Dendritic cell treated with granulocyte-macrophage colony-stimulating factor and Interleukin-4, amounts not matched to agents 40 ng/mL and 50 ng/mL, for 4 days (primary cell): Measurements from ENCODE around the gene REST.
A peak's percentile ranks its signal among the peaks of the same experiment; 100 is the strongest.
"Not testable (repeated sequence)": the region's sequence is repeated elsewhere in the genome, so short reads cannot be mapped to it uniquely, and the experiment has no call there.

Experiments used
- H3K27ac Mint-ChIP-seq: one replicate; pipeline ENCODE4 v1.8.0; 2022; ENCODE audit warnings: mild to moderate bottlenecking, mixed read lengths
- H3K27me3 Mint-ChIP-seq: one replicate; pipeline ENCODE4 v1.8.0; 2022; ENCODE audit warnings: mild to moderate bottlenecking, mixed read lengths
- H3K36me3 Mint-ChIP-seq: one replicate; pipeline ENCODE4 v1.8.0; 2022; ENCODE audit warnings: low read depth, mixed read lengths
- H3K4me1 Mint-ChIP-seq: one replicate; pipeline ENCODE4 v1.8.0; 2022; ENCODE audit warnings: low read depth, mixed read lengths
- H3K4me3 Mint-ChIP-seq: one replicate; pipeline ENCODE4 v1.8.0; 2022; ENCODE audit warnings: mild to moderate bottlenecking, moderate library complexity, mixed read lengths
- H3K9me3 Mint-ChIP-seq: one replicate; pipeline ENCODE4 v1.8.0; 2022; ENCODE audit warnings: mixed read lengths
- intact Hi-C: fragments of 100-400 bp; cut with micrococcal nuclease; formaldehyde crosslinking; loops from one replicate; pipeline ENCODE4 v1.15.0; 2022

The REST gene

GRCh38 chr4:56930638-56931037, 22.9 kb downstream of the REST start:
- H3K27me3 Mint-ChIP-seq: no peaks in the 10 kb centered on the region
- no peaks in the 10 kb centered on the region for H3K4me1 Mint-ChIP-seq
- intact Hi-C loops: no loop called here
- peaks cover 63% of the 10 kb centered on the region for H3K36me3 Mint-ChIP-seq
- no peak overlapping the region for H3K27ac Mint-ChIP-seq
- H3K4me3 Mint-ChIP-seq: no peak overlapping the region
- H3K9me3 Mint-ChIP-seq: no peaks in the 10 kb centered on the region

- no peaks in the 10 kb centered on the region for H3K9me3 Mint-ChIP-seq
- no peaks in the 10 kb centered on the region for H3K27me3 Mint-ChIP-seq
- intact Hi-C loops: no loop called here
- peaks cover 68% of the 10 kb centered on the region for H3K36me3 Mint-ChIP-seq
- no peaks in the 10 kb centered on the region for H3K4me1 Mint-ChIP-seq
- no peak overlapping the region for H3K27ac Mint-ChIP-seq
- H3K4me3 Mint-ChIP-seq: no peak overlapping the region
These were observed 24.2 kb downstream of the REST start for GRCh38 chr4:56931924-56932323.

- Mint-ChIP-seq H3K4me3 (no peak overlapping the region), H3K27ac (no peak overlapping the region), H3K4me1 (no peaks in the 10 kb centered on the region), H3K36me3 (peaks cover 50% of the 10 kb centered on the region), H3K9me3 (no peaks in the 10 kb centered on the region), H3K27me3 (no peaks in the 10 kb centered on the region)
- intact Hi-C loops: no loop called here
These were observed 29.6 kb downstream of the REST start for GRCh38 chr4:56937262-56937661.

- H3K4me3 Mint-ChIP-seq, intact Hi-C loops, H3K4me1 Mint-ChIP-seq, H3K27me3 Mint-ChIP-seq, H3K9me3 Mint-ChIP-seq, H3K27ac Mint-ChIP-seq: not testable (repeated sequence)
- H3K36me3 Mint-ChIP-seq: peaks cover 42% of the 10 kb centered on the region
These were observed 32.1 kb downstream of the REST start for GRCh38 chr4:56939826-56940225.

- intact Hi-C loops: no loop called here
- Mint-ChIP-seq H3K27me3 (no peaks in the 10 kb centered on the region), H3K36me3 (peaks cover 42% of the 10 kb centered on the region), H3K4me3 (no peak overlapping the region), H3K9me3 (no peaks in the 10 kb centered on the region), H3K27ac (no peak overlapping the region), H3K4me1 (no peaks in the 10 kb centered on the region)
These were observed 32.7 kb downstream of the REST start for GRCh38 chr4:56940403-56940802.

GRCh38 chr4:56940971-56941370, 33.3 kb downstream of the REST start:
- Mint-ChIP-seq H3K27me3 (no peaks in the 10 kb centered on the region), H3K4me3 (no peak overlapping the region), H3K27ac (no peak overlapping the region), H3K36me3 (peaks cover 39% of the 10 kb centered on the region), H3K4me1 (no peaks in the 10 kb centered on the region), H3K9me3 (no peaks in the 10 kb centered on the region)
- intact Hi-C loops: no loop called here

GRCh38 chr4:56941403-56941802, 33.7 kb downstream of the REST start:
- Mint-ChIP-seq H3K4me1 (no peaks in the 10 kb centered on the region), H3K4me3 (no peak overlapping the region), H3K9me3 (no peaks in the 10 kb centered on the region), H3K36me3 (peaks cover 35% of the 10 kb centered on the region), H3K27ac (no peak overlapping the region), H3K27me3 (no peaks in the 10 kb centered on the region)
- intact Hi-C loops: no loop called here

- no peak overlapping the region for H3K27ac Mint-ChIP-seq
- no peaks in the 10 kb centered on the region for H3K9me3 Mint-ChIP-seq
- H3K36me3 Mint-ChIP-seq: no peaks in the 10 kb centered on the region
- intact Hi-C loops: no loop called here
- H3K27me3 Mint-ChIP-seq: no peaks in the 10 kb centered on the region
- H3K4me1 Mint-ChIP-seq: peaks cover 12% of the 10 kb centered on the region
- no peak overlapping the region for H3K4me3 Mint-ChIP-seq
These were observed 46.2 kb downstream of the REST start for GRCh38 chr4:56953680-56954520.

- Mint-ChIP-seq H3K4me3 (no peak overlapping the region), H3K27ac (peak overlapping the region; percentile 50), H3K27me3 (no peaks in the 10 kb centered on the region), H3K9me3 (no peaks in the 10 kb centered on the region), H3K36me3 (peaks cover 13% of the 10 kb centered on the region), H3K4me1 (peaks cover 13% of the 10 kb centered on the region)
- intact Hi-C loops: no loop called here
These were observed 50.4 kb downstream of the REST start for GRCh38 chr4:56958111-56958517.

- no peak overlapping the region for H3K4me3 Mint-ChIP-seq
- intact Hi-C loops: no loop called here
- peaks cover 23% of the 10 kb centered on the region for H3K36me3 Mint-ChIP-seq
- no peaks in the 10 kb centered on the region for H3K27me3 Mint-ChIP-seq
- no peak overlapping the region for H3K27ac Mint-ChIP-seq
- H3K9me3 Mint-ChIP-seq: no peaks in the 10 kb centered on the region
- H3K4me1 Mint-ChIP-seq: peaks cover 13% of the 10 kb centered on the region
These were observed 51.4 kb downstream of the REST start for GRCh38 chr4:56959100-56959499.

- H3K27ac Mint-ChIP-seq: no peak overlapping the region
- no peak overlapping the region for H3K4me3 Mint-ChIP-seq
- intact Hi-C loops: no loop called here
- H3K36me3 Mint-ChIP-seq: peaks cover 43% of the 10 kb centered on the region
- no peaks in the 10 kb centered on the region for H3K9me3 Mint-ChIP-seq
- H3K27me3 Mint-ChIP-seq: no peaks in the 10 kb centered on the region
- H3K4me1 Mint-ChIP-seq: peaks cover 13% of the 10 kb centered on the region
These were observed 53.4 kb downstream of the REST start for GRCh38 chr4:56961107-56961500.

- no peak overlapping the region for H3K4me3 Mint-ChIP-seq
- H3K36me3 Mint-ChIP-seq: peaks cover 83% of the 10 kb centered on the region
- intact Hi-C loops: no loop called here
- H3K9me3 Mint-ChIP-seq: peaks cover 10% of the 10 kb centered on the region
- H3K4me1 Mint-ChIP-seq: peaks cover 21% of the 10 kb centered on the region
- no peaks in the 10 kb centered on the region for H3K27me3 Mint-ChIP-seq
- H3K27ac Mint-ChIP-seq: no peak overlapping the region
These were observed 63.7 kb downstream of the REST start for GRCh38 chr4:56971383-56971782.

- Mint-ChIP-seq H3K4me1 (peaks cover 22% of the 10 kb centered on the region), H3K27ac (no peak overlapping the region), H3K27me3 (no peaks in the 10 kb centered on the region), H3K36me3 (peaks cover 82% of the 10 kb centered on the region), H3K4me3 (no peak overlapping the region), H3K9me3 (peaks cover 10% of the 10 kb centered on the region)
- intact Hi-C loops: no loop called here
These were observed 64.7 kb downstream of the REST start for GRCh38 chr4:56972389-56972788.

- H3K4me1 Mint-ChIP-seq: peaks cover 22% of the 10 kb centered on the region
- H3K36me3 Mint-ChIP-seq: peaks cover 81% of the 10 kb centered on the region
- H3K4me3 Mint-ChIP-seq: no peak overlapping the region
- H3K27me3 Mint-ChIP-seq: no peaks in the 10 kb centered on the region
- peaks cover 10% of the 10 kb centered on the region for H3K9me3 Mint-ChIP-seq
- H3K27ac Mint-ChIP-seq: no peak overlapping the region
- intact Hi-C loops: no loop called here
These were observed 65.1 kb downstream of the REST start for GRCh38 chr4:56972809-56973208.

- Mint-ChIP-seq H3K4me3 (no peak overlapping the region), H3K27me3 (no peaks in the 10 kb centered on the region), H3K36me3 (peaks cover 78% of the 10 kb centered on the region), H3K9me3 (peaks cover 10% of the 10 kb centered on the region), H3K27ac (peak overlapping the region; percentile 44), H3K4me1 (peaks cover 22% of the 10 kb centered on the region)
- intact Hi-C loops: no loop called here
These were observed 65.6 kb downstream of the REST start for GRCh38 chr4:56973336-56973735.
